GM12878 (cell line): ENCODE results near the gene REPS1. TPM values are rescaled to one million over a fixed set of nuclear protein-coding genes. Genes with fewer than 3 reads are reported as not detected.

Source experiments
- BACH1 ChIP-seq: fragments of 450-650 bp; IDR thresholded peaks from 2 replicates; pipeline ENCODE4 v1.6.1; 2017; ENCODE audit warnings: mild to moderate bottlenecking, borderline replicate concordance
- CEBPZ ChIP-seq: fragments of 150-350 bp; IDR thresholded peaks from 2 replicates; pipeline ENCODE4 v1.6.1; 2016; ENCODE audit warnings: low read depth, low read length
- CUX1 ChIP-seq: IDR thresholded peaks from 2 replicates; pipeline ENCODE4 v1.6.1; 2012; ENCODE audit warnings: improper control_type of control experiment, low read depth, low read length; ENCODE audit not compliant: insufficient replicate concordance
- EGR1 ChIP-seq, 2 experiments: IDR thresholded peaks; 1 replicate in 1 of 2; 2 replicates in 1 of 2; pipeline ENCODE4 v1.6.1; 2011 to 2012; ENCODE audit warnings: low read depth in 2 of 2, low read length in 2 of 2, borderline replicate concordance in 1 of 2, mild to moderate bottlenecking in 1 of 2, moderate library complexity in 1 of 2
- EP300 ChIP-seq, 2 experiments: fragments of 150-350 bp in 1 of 2; IDR thresholded peaks; 2 replicates each; pipeline ENCODE4 v1.6.1; 2011 to 2012; ENCODE audit warnings: low read depth in 2 of 2, low read length in 2 of 2, borderline replicate concordance in 1 of 2, improper control_type of control experiment in 1 of 2, inconsistent platforms in 1 of 2; ENCODE audit not compliant: control insufficient read depth in 1 of 2
- EZH2 ChIP-seq: IDR thresholded peaks from 2 replicates; pipeline ENCODE4 v1.6.1; 2012; ENCODE audit warnings: low read depth, mild to moderate bottlenecking, control low read depth, inconsistent platforms, low read length, borderline replicate concordance; ENCODE audit not compliant: control insufficient read depth
- HDAC2 ChIP-seq: fragments of 200-600 bp; sonication (generic); IDR thresholded peaks from 2 replicates; pipeline ENCODE4 v1.6.1; 2017
- IKZF1 ChIP-seq: fragments of 450-650 bp; conservative IDR thresholded peaks from 2 replicates; pipeline ENCODE4 v1.6.1; 2017; ENCODE audit warnings: antibody characterized with exemption, mild to moderate bottlenecking
- KDM1A ChIP-seq: fragments of 200-600 bp; sonication (generic); IDR thresholded peaks from 2 replicates; pipeline ENCODE4 v1.6.1; 2016; ENCODE audit warnings: borderline replicate concordance
- MLLT1 ChIP-seq: fragments of 450-650 bp; IDR thresholded peaks from 2 replicates; pipeline ENCODE4 v1.6.1; 2016; ENCODE audit warnings: mild to moderate bottlenecking
- POLR2AphosphoS5 ChIP-seq: IDR thresholded peaks from 2 replicates; pipeline ENCODE4 v1.6.1; 2011; ENCODE audit warnings: mild to moderate bottlenecking, low read length, inconsistent platforms
- RBBP5 ChIP-seq: fragments of 200-600 bp; sonication (generic); conservative IDR thresholded peaks from 2 replicates; pipeline ENCODE4 v1.6.1; 2016
- polyA plus RNA-seq, 11 experiments: library from polyadenylated mRNA; depleted of rRNA in 4 of 11; unstranded in 6 of 11; stranded (reverse) in 5 of 11; fragments of >200 nt; fragmentation: Nextera tagmentation in 4 of 11; fragmentation: Illumina TruSeq in 1 of 11; extraction: Ambion mirVana in 4 of 11; extraction: Trizol in 1 of 11; gene quantifications; 1 replicate in 1 of 11; 2 replicates in 10 of 11; pipeline versions ENCODE4 v1.2.1 to v1.2.3, GENCODE V29; 2011 to 2016; ENCODE audit warnings: inconsistent platforms in 2 of 11, missing spikeins in 2 of 11, low read depth in 1 of 11
- total RNA-seq, 4 experiments: library from RNA; depleted of rRNA in 3 of 4; stranded (reverse); fragments of >200 nt in 3 of 4; fragmentation: Illumina TruSeq in 1 of 4; extraction: Trizol in 1 of 4; gene quantifications; 2 replicates each; pipeline versions ENCODE4 v1.2.1 to v1.2.3, GENCODE V29; 2013 to 2021
- TF ChIP-seq, protein P1 (sequence below): fragments of 450-650 bp; IDR thresholded peaks from 2 replicates; pipeline ENCODE4 v1.6.1; 2017; ENCODE audit warnings: mild to moderate bottlenecking, moderate library complexity

The REPS1 gene
- total and polyA plus RNA-seq, 10 of the 15 experiments (the other 5 are each of a cell fraction or from before 2014, with no cell fraction given), result 13.7 to 59.3 (median 31.7) TPM

- no peak for TF ChIP-seq CUX1
- TF ChIP-seq RBBP5, result no peak
- no peak for TF ChIP-seq BACH1
- TF ChIP-seq MLLT1, result no peak
- no peak for TF ChIP-seq CEBPZ
- no peak for TF ChIP-seq POLR2AphosphoS5
- no peak for TF ChIP-seq EZH2
- TF ChIP-seq HDAC2, result no peak
- TF ChIP-seq, protein P1, sequence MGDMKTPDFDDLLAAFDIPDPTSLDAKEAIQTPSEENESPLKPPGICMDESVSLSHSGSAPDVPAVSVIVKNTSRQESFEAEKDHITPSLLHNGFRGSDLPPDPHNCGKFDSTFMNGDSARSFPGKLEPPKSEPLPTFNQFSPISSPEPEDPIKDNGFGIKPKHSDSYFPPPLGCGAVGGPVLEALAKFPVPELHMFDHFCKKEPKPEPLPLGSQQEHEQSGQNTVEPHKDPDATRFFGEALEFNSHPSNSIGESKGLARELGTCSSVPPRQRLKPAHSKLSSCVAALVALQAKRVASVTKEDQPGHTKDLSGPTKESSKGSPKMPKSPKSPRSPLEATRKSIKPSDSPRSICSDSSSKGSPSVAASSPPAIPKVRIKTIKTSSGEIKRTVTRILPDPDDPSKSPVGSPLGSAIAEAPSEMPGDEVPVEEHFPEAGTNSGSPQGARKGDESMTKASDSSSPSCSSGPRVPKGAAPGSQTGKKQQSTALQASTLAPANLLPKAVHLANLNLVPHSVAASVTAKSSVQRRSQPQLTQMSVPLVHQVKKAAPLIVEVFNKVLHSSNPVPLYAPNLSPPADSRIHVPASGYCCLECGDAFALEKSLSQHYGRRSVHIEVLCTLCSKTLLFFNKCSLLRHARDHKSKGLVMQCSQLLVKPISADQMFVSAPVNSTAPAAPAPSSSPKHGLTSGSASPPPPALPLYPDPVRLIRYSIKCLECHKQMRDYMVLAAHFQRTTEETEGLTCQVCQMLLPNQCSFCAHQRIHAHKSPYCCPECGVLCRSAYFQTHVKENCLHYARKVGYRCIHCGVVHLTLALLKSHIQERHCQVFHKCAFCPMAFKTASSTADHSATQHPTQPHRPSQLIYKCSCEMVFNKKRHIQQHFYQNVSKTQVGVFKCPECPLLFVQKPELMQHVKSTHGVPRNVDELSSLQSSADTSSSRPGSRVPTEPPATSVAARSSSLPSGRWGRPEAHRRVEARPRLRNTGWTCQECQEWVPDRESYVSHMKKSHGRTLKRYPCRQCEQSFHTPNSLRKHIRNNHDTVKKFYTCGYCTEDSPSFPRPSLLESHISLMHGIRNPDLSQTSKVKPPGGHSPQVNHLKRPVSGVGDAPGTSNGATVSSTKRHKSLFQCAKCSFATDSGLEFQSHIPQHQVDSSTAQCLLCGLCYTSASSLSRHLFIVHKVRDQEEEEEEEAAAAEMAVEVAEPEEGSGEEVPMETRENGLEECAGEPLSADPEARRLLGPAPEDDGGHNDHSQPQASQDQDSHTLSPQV, result no peak
- TF ChIP-seq KDM1A, result no peak
- no peak for TF ChIP-seq EGR1 (IDR thresholded peaks at IDR 0.05; ENCODE audit: borderline replicate concordance in 1 of 2, low read depth in 2 of 2, low read length in 2 of 2)
- peak; percentile 85 for TF ChIP-seq IKZF1
- TF ChIP-seq EP300 (IDR thresholded peaks at IDR 0.05; ENCODE audit: borderline replicate concordance in 1 of 2, control insufficient read depth in 1 of 2, low read depth in 2 of 2, low read length in 2 of 2), result 0 out of 4 replicates have a peak, but pooled peaks of 1 of the 2 experiments have one; percentile 68
These were observed 8.0 kb downstream of the REPS1 start (continued) for GRCh38 chr6:138979813-138980668.
